Retina (tissue), 1 donor: Measurements from ENCODE around the gene MTFP1.
"Not testable (repeated sequence)": the region's sequence is repeated elsewhere in the genome, so short reads cannot be mapped to it uniquely, and the experiment has no call there.

ENCODE experiments used
- DNase-seq: peaks from one replicate; pipeline ENCODE4 v3.0.0-alpha.2; 2016

The MTFP1 gene

DNA sequence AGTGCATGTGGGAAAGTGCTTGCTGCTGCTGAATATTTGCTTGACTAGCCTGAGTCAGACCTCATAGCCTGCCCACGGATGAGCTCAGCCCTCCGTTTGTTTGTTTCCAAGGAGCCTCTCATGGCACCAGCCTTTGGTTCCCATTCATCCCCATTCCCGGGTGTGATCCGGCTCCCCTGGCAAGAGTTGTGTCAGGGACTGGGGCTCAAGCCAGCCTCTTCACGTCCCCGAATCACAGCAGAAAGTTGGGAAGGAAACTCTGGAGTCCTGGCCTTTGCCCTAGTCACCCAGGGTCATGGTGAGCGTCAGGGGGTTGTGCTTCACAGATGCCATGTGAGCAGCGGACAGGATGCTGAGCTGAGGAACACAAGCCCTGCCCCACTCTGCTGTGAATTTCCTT is 32.4 kb downstream of the MTFP1 start:
- DNase-seq, result no peak

DNA sequence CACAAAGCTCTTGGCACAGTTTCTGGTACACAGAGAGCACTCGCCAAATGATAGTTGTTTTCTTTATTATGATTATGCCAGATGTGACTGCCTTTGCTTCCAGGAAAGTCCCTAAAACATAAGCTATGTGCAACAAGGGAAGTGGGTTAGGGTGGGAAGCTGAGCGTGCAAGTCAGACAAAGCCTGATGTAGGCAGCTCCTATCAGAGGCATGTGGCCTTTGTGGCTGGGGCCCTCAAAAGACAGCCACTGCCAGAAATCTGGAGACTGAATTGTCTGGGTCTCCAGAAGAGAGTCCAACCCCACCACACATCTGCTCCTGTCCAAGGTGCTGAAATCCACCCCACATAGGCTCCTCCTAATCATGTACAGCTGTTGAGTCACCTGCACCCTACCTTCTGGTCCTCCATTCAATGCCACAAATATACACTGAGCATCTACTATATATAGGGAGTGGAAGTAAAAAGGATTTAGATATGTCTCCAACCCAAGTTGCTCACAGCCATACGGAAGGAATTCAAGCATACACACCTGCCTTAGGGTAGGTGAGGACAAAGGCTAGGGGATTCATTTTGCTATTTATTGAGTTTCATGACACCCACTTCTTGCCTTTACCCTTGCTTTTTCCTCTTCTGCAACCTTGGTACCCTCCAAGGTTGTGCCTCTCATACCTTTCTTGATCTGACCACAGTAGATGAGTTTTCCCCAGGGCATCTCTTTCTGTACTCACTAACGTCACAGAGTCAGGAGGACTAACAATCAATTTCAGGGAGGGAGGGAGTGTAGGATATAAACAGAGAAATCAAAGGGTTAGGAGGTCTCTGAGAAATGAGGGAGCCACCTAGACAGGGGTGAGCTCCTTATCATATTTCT is 33.8 kb downstream of the MTFP1 start:
- no peak for DNase-seq

DNA sequence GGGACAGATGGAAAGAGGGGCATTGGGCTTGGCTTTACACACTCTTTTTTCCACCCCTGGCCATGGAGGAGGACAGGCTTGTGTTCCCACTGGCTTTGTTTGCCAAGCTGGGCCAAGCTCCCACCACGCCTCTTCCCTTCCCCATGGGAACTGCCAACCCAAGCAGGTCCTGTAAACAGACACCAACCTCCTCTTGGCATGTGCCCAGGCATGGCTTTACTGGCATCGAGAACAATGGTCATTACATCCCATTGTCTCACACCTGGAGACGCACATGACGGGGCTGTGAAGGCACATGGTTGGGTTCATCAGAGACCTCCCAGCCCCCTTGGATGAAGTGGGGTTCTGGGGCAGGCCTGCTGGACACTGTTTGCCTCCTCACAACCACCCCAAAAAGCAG is 34.6 kb downstream of the MTFP1 start:
- no peak for DNase-seq

DNA sequence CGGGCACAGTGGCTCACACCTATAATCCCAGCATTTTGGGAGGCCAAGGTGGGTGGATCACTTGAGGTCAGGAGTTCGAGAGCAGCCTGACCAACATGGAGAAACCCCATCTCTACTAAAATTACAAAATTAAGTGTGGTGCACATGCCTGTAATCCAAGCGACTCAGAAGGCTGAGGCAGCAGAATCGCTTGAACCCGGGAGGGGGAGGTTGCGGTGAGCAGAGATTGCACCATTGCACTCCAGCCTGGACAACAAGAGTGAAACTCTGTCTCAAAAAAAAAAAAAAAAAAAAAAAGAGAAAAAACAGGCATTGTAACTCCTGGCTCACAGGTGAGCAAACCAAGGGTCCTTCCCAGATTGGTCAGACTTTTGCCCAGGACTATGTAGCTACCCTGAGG is 35.0 kb downstream of the MTFP1 start:
- not testable (repeated sequence) for DNase-seq

DNA sequence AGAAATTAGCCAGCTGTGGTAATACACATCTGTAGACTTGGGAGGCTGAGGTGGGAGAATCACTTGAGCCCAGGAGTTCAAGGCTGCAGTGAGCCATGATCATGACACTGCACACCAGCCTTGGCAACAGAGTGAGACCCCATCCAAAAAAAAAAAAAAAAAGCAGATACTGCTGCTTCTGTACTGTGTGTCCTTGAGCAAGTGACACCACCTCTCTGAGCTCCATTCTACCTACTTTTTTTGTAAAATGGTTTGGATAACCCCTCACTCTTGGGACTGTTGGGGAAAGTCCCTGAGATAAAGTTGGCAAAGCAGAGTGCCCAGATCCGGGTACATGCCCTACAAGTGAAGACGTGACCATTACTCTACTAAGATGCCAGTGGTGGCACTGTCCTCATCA is 43.6 kb downstream of the MTFP1 start:
- DNase-seq, result no peak

DNA sequence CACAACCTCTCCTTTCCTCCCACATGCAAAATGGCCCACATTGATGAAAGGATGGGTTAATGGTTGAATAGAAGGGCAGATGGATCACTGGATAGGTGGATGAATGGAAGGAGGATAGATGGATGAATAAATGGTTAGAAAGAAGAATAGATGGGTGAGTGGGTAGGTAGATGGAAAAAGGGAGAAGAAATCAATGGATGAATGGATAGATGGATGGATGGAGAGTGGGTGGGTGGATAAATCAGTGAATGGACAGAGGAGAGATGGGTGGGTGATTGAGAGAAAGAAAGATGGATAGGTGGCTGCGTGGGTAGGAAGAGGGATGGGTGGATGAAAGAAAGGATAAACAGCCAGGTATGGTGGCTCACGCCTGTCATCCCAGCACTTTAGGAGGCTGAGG is 45.1 kb downstream of the MTFP1 start:
- no peak for DNase-seq

DNA sequence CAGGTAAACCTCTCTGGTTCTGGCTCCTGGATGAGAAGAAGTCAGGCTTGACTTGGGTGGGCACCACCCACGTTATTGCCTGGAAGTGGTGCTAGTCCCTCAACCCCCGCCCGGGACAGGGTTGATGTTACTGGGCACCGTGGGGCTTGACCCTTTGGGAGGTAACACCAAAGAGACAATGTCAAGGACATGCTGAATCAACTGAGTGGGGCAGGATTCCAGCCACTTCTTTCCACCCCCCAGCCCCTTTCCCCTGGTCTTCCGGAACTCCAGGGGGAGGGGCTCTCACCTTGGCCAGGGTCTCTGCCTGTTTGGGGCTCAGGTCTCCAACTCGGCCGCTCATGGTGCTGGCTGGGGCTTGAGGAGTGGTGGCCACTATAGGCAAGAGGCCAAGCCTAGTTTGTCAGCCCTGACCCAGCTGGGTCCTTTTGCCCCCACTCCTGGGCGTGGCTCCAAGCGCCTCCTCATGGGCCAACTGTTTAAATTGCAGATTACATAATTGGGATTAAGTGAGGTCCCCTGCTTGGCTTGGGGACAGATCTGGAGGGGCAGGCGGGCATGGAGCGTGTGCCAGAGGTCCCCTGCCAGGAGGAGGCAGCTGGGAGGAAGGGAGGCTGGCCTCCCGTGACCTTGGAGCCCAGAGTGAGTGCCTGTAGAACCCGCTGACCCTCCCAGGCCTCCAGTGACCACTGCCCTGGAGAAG is 46.2 kb downstream of the MTFP1 start, which contains the start of gene SEC14L3:
Gene SEC14L3, minus strand, starts transcription at position 402 of the 703 bp plus-strand sequence. Its CDS starts 59 bp downstream, at position 343.
- DNase-seq, result no peak

DNA sequence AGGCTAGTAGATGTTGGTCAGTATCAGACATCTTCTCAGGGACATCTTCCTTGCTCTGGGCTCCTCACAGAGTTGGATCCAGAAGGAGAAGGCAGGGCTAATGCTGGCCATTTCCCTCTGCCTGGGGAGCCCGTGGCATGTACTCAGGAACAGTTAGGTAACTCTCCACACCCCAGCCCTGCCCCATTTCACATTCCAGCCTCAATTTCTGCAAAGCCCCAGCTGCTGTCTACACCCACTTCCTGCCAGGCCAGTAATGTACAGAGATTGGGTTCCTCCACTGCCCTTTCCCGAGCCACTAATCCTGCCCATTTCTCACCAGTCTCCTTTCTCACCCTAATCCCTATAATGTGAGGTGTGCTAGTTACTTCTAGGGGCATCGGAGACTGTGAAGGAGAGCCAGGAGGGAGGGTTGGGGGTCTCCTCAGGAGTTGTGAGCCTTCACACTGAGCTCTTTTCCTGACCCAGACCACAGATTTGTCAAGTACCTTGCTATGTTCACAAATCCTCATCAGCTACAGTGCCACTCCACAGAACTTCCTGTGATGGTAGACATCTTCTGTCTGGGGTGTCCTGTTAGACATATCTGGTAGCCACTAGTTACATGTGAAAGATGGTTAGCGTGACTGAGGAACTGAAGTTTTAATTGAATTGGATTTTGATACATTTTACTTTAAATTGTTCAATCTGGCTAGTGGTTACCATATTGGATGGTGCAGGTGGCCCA is 47.6 kb downstream of the MTFP1 start:
- DNase-seq, result no peak

DNA sequence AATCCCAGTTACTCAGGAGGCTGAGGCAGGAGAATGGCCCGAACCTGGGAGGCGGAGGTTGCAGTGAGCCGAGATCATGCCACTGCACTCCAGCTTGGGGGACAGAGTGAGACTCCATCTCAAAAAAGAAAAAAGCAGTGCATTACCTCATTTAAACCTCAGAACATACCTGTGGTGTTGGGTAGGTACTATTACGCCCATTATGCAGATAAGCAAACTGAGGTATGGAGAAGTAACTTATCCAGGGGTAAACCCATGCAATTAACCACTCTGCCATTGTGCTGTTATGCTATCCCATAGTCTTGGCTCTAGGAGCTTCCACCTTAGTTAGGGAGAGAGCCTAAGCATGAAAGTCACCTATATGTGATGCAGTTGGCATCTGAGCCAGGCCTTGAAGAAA is 48.6 kb downstream of the MTFP1 start:
- no peak for DNase-seq

DNA sequence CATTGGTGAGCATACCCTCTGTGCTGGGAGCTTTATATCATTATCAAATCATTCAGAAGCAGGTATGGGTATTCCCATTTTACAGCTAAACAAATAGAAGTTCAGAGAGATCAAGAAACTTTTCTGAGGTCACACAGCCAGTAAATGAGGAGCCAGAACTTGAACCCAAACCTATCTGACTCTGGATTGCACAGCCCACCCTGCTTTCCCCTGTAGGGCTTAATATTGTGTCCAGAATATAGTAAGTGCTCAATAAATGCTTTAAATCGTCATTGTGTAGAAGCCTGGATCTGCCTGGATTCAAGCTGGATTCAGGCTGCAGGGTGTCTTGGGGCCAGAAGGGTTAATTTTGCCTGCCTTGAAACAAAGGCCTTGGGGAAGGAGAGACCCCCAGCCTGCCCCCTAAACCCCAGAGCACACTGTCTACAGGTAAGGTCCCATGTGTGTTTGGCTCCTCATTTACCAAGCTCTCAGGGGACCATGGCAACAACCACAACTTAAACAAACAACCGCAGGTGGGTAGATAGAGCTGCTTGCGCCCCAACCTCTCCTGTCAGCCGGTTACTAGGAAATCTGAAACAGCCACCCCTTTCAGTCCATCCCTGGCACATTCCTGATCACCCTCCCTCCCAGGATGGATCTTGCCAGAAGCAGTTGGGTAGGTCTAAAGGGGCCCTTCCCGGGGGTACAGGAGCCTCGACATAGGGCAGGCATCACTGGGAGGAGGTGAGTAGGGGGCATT is 49.3 kb downstream of the MTFP1 start:
- DNase-seq, result no peak
